Mesendoderm (in vitro differentiated cells): ENCODE measurements around the gene ANKMY1.
"Not testable (repeated sequence)": the region's sequence is repeated elsewhere in the genome, so short reads cannot be mapped to it uniquely, and the experiment has no call there.

ENCODE experiments used
- DNase-seq: peaks from one replicate; pipeline ENCODE4 v3.0.0; 2013
- H2AK5ac ChIP-seq: 2 replicates; pipeline ENCODE4 v1.6.1; 2013; ENCODE audit warnings: low read length, inconsistent platforms
- H2BK120ac ChIP-seq: 2 replicates; pipeline ENCODE4 v1.6.1; 2013; ENCODE audit warnings: low read depth, mild to moderate bottlenecking, low read length, moderate library complexity, mixed read lengths
- H2BK15ac ChIP-seq: replicated peaks from 2 replicates; pipeline ENCODE4 v1.6.1; 2013; ENCODE audit warnings: low read depth, mild to moderate bottlenecking, moderate library complexity
- H2BK5ac ChIP-seq: 2 replicates; pipeline ENCODE4 v1.6.1; 2013; ENCODE audit warnings: low read length, inconsistent platforms
- H3K18ac ChIP-seq: 2 replicates; pipeline ENCODE4 v1.6.1; 2013; ENCODE audit warnings: mild to moderate bottlenecking, low read length, mixed read lengths
- H3K23ac ChIP-seq: one replicate; pipeline ENCODE4 v1.6.1; 2013; ENCODE audit warnings: low read length
- H3K27ac ChIP-seq: 2 replicates; pipeline ENCODE4 v1.5.1; 2013; ENCODE audit warnings: low read depth, mild to moderate bottlenecking, inconsistent platforms, low read length, moderate library complexity
- H3K27me3 ChIP-seq: 2 replicates; pipeline ENCODE4 v1.6.1; 2013; ENCODE audit warnings: low read length, control low read depth, mild to moderate bottlenecking, inconsistent platforms; ENCODE audit not compliant: insufficient read depth, poor library complexity
- H3K36me3 ChIP-seq: 2 replicates; pipeline ENCODE4 v1.6.1; 2013; ENCODE audit warnings: low read length, inconsistent platforms; ENCODE audit not compliant: control insufficient read depth, insufficient read depth
- H3K4ac ChIP-seq: one replicate; pipeline ENCODE4 v1.6.1; 2013; ENCODE audit warnings: low read depth, mild to moderate bottlenecking, low read length, moderate library complexity
- H3K4me1 ChIP-seq: 2 replicates; pipeline ENCODE4 v1.6.1; 2013; ENCODE audit warnings: low read depth, low read length, inconsistent platforms; ENCODE audit not compliant: control insufficient read depth
- H3K4me2 ChIP-seq: 2 replicates; pipeline ENCODE4 v1.6.1; 2013; ENCODE audit warnings: low read length
- H3K4me3 ChIP-seq: 2 replicates; pipeline ENCODE4 v1.5.1; 2013; ENCODE audit warnings: mild to moderate bottlenecking, low read length
- H3K56ac ChIP-seq: one replicate; pipeline ENCODE4 v1.6.1; 2013; ENCODE audit warnings: low read length
- H3K79me1 ChIP-seq: 2 replicates; pipeline ENCODE4 v1.6.1; 2013; ENCODE audit warnings: low read length, inconsistent platforms
- H3K79me2 ChIP-seq: 2 replicates; pipeline ENCODE4 v1.6.1; 2013; ENCODE audit warnings: mild to moderate bottlenecking, low read length; ENCODE audit not compliant: control insufficient read depth, insufficient read depth
- H3K9ac ChIP-seq: 2 replicates; pipeline ENCODE4 v1.6.1; 2013; ENCODE audit warnings: low read length, inconsistent platforms
- H4K5ac ChIP-seq: one replicate; pipeline ENCODE4 v1.6.1; 2013; ENCODE audit warnings: low read length
- H4K8ac ChIP-seq: one replicate; pipeline ENCODE4 v1.6.1; 2013; ENCODE audit warnings: low read depth, mild to moderate bottlenecking, control low read depth, low read length, moderate library complexity
- WGBS: extraction: QIAGEN DNeasy Blood & Tissue Kit; methylation state at CpG from one replicate; pipeline ENCODE4 v1.1.7; 2013; ENCODE audit warnings: low lambda C conversion rate, missing lambda C conversion rate; ENCODE audit not compliant: insufficient coverage; ENCODE audit errors: extremely low coverage; 5-methylcytosine and 5-hydroxymethylcytosine counted together

ANKMY1 gene

DNA sequence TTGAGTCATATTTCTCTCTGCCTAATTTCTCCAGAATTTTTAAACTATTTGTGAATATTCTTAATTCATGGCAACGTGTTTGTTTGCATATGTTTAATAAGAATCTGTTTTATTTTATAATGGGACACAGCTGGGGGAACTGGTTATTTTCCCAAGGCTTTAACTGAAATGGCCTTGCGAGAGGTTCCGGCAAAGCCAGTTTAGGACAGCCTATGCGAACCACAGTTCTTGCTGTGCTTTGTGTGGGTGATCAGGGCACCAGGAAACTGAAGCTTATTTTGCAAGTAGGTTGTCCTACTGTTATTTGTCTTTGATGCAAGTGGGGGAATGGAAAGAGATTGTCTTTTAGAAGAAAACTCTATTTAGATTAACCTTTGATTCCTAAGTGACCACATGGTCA, 6.5 kb downstream of the ANKMY1 start:
- Histone ChIP-seq H3K4me3 (no peak overlapping the region), H3K4ac (no peak overlapping the region), H3K4me2 (no peak overlapping the region), H3K4me1 (no peaks in the 10 kb centered on the region), H3K18ac (no peak overlapping the region), H3K9ac (no peak overlapping the region), H2BK120ac (no peak overlapping the region), H4K5ac (no peak overlapping the region), H2AK5ac (no peak overlapping the region), H3K56ac (no peak overlapping the region), H3K27me3 (no peaks in the 10 kb centered on the region), H2BK5ac (no peak overlapping the region), H3K27ac (no peak overlapping the region), H3K79me1 (no peaks in the 10 kb centered on the region), H2BK15ac (no peak overlapping the region), H3K23ac (no peak overlapping the region), H4K8ac (no peak overlapping the region), H3K36me3 (no peaks in the 10 kb centered on the region), H3K79me2 (no peaks in the 10 kb centered on the region)
- DNase-seq: no peak
- no CpG with 5 or more reads among the region's 4 CpGs for WGBS

DNA sequence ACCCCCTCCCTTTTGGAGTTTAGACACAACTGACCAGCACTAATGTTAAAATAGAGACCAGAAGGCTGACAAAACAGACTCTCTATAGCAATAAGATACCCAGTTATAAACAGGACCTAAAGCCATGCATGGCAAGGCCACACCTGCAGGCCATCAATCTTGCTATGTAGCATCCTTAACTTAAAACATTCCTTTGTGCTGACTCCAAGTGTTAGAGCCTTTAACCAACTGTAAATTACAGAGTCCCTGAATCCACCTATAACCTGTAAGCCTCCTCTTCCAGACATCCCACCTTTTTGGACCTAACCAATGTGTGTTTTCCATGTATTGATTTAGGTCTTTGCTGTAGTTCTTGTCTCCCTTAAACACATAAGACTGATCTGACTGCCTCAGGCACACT, 17.9 kb downstream of the ANKMY1 start:
- no peak overlapping the region for H4K8ac ChIP-seq
- no peak overlapping the region for H4K5ac ChIP-seq
- H3K27ac ChIP-seq: no peak overlapping the region
- H3K23ac ChIP-seq: no peak overlapping the region
- H3K18ac ChIP-seq: no peak overlapping the region
- no peaks in the 10 kb centered on the region for H3K4me1 ChIP-seq
- H3K79me2 ChIP-seq: no peaks in the 10 kb centered on the region
- H2BK120ac ChIP-seq: no peak overlapping the region
- no peak overlapping the region for H3K4me3 ChIP-seq
- H3K4ac ChIP-seq: no peak overlapping the region
- no peak overlapping the region for H3K9ac ChIP-seq
- H3K27me3 ChIP-seq: no peaks in the 10 kb centered on the region
- H3K79me1 ChIP-seq: no peaks in the 10 kb centered on the region
- H3K36me3 ChIP-seq: no peaks in the 10 kb centered on the region
- H3K4me2 ChIP-seq: no peak overlapping the region
- no peak for DNase-seq
- no peak overlapping the region for H3K56ac ChIP-seq
- H2AK5ac ChIP-seq: no peak overlapping the region
- no peak overlapping the region for H2BK5ac ChIP-seq
- no peak overlapping the region for H2BK15ac ChIP-seq

DNA sequence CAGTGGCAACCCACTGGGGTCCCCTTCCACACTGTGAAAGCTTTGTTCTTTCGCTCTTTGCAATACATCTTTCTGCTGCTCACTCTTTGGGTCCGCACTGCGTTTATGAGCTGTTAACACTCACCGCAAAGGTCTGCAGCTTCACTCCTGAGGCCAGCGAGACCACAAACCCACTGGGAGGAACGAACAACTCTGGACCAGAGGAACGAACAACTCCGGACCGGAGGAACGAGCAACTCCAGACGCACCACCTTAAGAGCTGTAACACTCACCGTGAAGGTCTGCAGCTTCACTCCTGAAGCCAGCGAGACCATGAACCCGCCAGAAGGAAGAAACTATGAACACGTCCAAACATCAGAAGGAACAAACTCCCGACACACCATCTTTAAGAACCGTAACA, 18.7 kb downstream of the ANKMY1 start:
- not testable (repeated sequence) for H3K4me1 ChIP-seq, H3K4me3 ChIP-seq, H3K4ac ChIP-seq, H3K27me3 ChIP-seq, H2BK120ac ChIP-seq, H3K9ac ChIP-seq, DNase-seq, H2AK5ac ChIP-seq, H3K79me1 ChIP-seq, H3K18ac ChIP-seq, H3K56ac ChIP-seq, H4K5ac ChIP-seq, H3K36me3 ChIP-seq, H2BK15ac ChIP-seq, H4K8ac ChIP-seq, H3K4me2 ChIP-seq, H3K79me2 ChIP-seq, H3K27ac ChIP-seq, H2BK5ac ChIP-seq, H3K23ac ChIP-seq
- WGBS: no CpG with 5 or more reads among the region's 17 CpGs

DNA sequence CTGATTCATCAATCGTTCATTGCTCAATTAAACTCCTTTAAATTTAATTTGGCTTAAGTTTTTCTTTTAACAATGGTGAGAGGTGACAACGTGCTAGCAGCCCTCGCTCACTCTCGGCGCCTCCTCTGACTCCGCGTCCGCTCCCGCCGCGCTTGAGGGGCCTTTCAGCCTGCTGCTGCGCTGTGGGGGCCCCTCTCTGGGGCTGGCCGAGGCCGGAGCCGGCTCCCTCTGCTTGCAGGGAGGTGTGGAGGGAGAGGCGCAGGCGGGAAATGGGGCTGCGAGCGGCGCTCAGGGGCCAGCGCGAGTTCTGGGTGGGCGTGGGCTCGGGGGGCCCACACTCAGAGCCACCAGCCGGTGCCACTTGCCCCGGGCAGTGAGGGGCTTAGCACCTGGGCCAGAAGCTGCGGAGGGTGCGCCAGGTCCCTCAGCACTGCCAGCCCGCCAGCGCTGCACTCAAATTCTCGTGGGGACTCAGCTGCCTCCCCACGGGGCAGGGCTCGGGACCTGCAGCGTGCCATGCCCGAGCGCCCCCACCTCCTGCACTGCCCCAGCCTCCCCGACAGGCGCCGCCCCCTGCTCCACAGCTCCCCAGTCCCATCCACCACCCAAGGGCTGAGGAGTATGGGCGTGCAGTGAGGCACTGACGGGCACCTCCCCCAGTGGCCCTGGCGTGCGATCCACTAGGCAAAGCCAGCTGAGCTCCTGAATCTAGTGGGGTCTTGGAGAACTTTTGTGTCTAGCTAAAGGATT, 19.6 kb downstream of the ANKMY1 start:
- Histone ChIP-seq H3K9ac (no peak overlapping the region), H2AK5ac (no peak overlapping the region), H2BK120ac (no peak overlapping the region), H3K4me1 (no peaks in the 10 kb centered on the region), H4K8ac (no peak overlapping the region), H3K56ac (no peak overlapping the region), H3K4me2 (no peak overlapping the region), H2BK5ac (no peak overlapping the region), H4K5ac (no peak overlapping the region), H3K36me3 (no peaks in the 10 kb centered on the region), H3K79me2 (no peaks in the 10 kb centered on the region), H2BK15ac (no peak overlapping the region), H3K18ac (no peak overlapping the region), H3K27ac (no peak overlapping the region), H3K23ac (no peak overlapping the region), H3K27me3 (no peaks in the 10 kb centered on the region), H3K4me3 (no peak overlapping the region), H3K4ac (no peak overlapping the region), H3K79me1 (no peaks in the 10 kb centered on the region)
- no CpG with 5 or more reads among the region's 43 CpGs for WGBS
- no peak for DNase-seq

DNA sequence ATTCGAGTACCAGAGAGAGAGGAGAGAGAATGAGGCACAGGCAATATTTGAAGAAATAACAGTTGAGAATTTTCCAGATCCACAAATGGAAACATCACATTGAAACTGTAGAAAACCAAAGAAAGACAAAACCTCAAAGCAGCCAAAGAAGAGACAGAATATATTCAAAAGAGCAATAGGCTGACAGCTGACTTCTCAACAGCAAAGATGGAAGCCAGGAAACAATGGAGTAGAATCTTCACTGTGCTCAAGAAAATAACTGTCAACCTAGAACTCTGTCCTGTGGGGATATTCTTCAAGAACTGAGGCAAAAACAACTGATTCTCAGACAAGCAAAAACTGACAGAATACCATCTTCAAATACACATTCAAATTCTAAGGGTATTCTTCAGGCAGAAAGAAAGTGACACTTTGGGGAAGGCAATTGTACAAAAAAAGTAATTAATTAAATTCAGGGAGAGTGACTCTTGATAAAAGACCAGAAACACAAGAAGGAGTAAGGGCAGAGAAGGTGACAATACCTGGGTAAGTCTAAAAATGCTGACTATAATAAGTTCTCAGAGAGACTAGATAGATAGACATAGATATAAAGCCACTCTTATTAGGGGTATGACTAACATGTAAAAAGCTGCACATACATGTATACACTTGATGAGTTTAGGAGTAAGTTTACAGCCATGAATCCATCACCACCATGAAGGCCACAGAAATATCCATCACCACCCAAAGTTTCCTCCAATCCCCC, 25.6 kb downstream of the ANKMY1 start:
- Histone ChIP-seq H3K18ac (no peak overlapping the region), H2BK15ac (no peak overlapping the region), H2AK5ac (no peak overlapping the region), H3K4ac (no peak overlapping the region), H3K56ac (no peak overlapping the region), H3K79me2 (no peaks in the 10 kb centered on the region), H3K79me1 (no peaks in the 10 kb centered on the region), H3K4me2 (no peak overlapping the region), H3K27me3 (no peaks in the 10 kb centered on the region), H2BK5ac (no peak overlapping the region), H3K36me3 (no peaks in the 10 kb centered on the region), H3K23ac (no peak overlapping the region), H3K4me1 (no peaks in the 10 kb centered on the region), H2BK120ac (no peak overlapping the region), H4K5ac (no peak overlapping the region), H3K4me3 (no peak overlapping the region), H3K27ac (no peak overlapping the region), H4K8ac (no peak overlapping the region), H3K9ac (no peak overlapping the region)
- no CpG with 5 or more reads among the region's 1 CpG for WGBS
- DNase-seq: no peak
